Muscle layer of colon (tissue), 2 donors: ENCODE data around the gene ZBED6.
"Not testable (repeated sequence)": the region's sequence is repeated elsewhere in the genome, so short reads cannot be mapped to it uniquely, and the experiment has no call there.

Source experiments
- H3K27ac ChIP-seq: one replicate; pipeline ENCODE4 v1.7.0; 2013; ENCODE audit warnings: low read depth, mild to moderate bottlenecking, low read length, moderate library complexity
- H3K27me3 ChIP-seq, 2 donors: one replicate each; pipeline ENCODE4 v1.7.0; 2013; ENCODE audit warnings: low read length in 2 of 2, mild to moderate bottlenecking in 2 of 2; ENCODE audit not compliant: insufficient read depth in 2 of 2, control insufficient read depth in 1 of 2
- H3K36me3 ChIP-seq: one replicate; pipeline ENCODE4 v1.7.0; 2013; ENCODE audit warnings: mild to moderate bottlenecking, low read length; ENCODE audit not compliant: insufficient read depth
- H3K4me1 ChIP-seq: one replicate; pipeline ENCODE4 v1.7.0; 2013; ENCODE audit warnings: mild to moderate bottlenecking, low read length; ENCODE audit not compliant: insufficient read depth
- H3K4me3 ChIP-seq, 2 donors: one replicate each; pipeline ENCODE4 v1.7.0; 2013; ENCODE audit warnings: low read length in 2 of 2, low read depth in 1 of 2, mild to moderate bottlenecking in 1 of 2, moderate library complexity in 1 of 2
- H3K9ac ChIP-seq: one replicate; pipeline ENCODE4 v1.7.0; 2013; ENCODE audit warnings: low read length
- H3K9me3 ChIP-seq: one replicate; pipeline ENCODE4 v1.7.0; 2013; ENCODE audit warnings: mild to moderate bottlenecking, low read length
- donor health status: abdominal sarcoma.
- donor health status: Adenocarcinoma of cecum.

Gene ZBED6

DNA sequence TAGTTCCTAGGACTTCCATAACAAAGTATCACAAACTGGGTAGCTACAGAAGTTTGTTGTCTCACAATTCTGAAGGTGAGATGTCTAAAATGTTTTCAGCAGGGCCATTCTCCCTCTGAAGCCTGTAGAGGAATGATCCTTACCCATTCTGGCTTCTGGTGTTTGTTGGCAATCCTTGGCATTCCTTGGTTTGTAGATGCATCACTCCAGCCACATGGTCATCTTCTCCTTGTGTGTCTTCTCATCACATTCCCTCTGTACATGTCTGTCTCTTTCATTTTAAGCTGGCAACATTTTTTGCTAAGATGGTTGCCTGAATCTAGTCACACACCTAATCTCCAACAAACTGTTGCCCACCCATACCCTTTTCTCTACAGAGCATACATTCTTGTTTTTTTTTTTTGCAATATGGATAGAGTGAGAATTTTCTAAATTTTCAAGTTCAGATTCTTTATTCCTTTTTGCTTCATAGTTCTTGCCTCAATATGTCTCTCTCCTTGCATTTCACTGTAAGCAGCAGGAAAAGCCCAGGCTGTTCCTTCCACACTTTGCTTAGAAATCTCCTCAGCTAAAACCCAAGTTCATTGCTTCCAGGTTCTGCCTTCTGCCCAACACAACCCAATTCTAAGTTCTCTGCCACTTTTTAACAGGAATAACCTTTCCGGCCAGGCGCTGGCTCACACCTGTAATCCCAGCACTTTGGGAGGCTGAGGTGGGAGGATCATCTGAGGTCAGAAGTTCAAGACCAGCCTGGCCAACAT, 18.3 kb downstream of the ZBED6 start:
- H3K9ac ChIP-seq, result no peak overlapping the region
- H3K36me3 ChIP-seq, result peaks cover 33% of the 10 kb centered on the region
- H3K4me3 ChIP-seq, result no peak overlapping the region
- no peaks in the 10 kb centered on the region for H3K4me1 ChIP-seq
- H3K27ac ChIP-seq, result no peak overlapping the region
- H3K27me3 ChIP-seq, result no peaks in the 10 kb centered on the region
- H3K9me3 ChIP-seq, result no peaks in the 10 kb centered on the region

DNA sequence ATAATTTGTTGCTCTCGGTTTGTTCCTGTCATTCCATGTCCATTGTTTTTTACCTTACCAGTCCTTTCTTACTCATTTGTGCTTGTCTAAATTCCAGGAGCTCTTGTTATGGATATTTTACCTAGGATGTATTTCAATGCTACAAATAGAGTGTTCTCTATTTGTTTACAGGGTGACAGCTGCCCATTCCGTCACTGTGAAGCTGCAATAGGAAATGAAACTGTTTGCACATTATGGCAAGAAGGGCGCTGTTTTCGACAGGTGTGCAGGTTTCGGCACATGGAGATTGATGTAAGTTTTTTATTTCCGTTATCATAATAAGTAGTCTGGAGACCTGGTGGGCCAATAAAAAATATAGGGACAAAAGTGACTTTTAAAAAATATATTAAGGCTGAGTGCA, 23.0 kb downstream of the ZBED6 start:
- Histone ChIP-seq H3K4me1 (no peaks in the 10 kb centered on the region), H3K9me3 (no peaks in the 10 kb centered on the region), H3K4me3 (no peak overlapping the region), H3K27me3 (no peaks in the 10 kb centered on the region), H3K27ac (no peak overlapping the region), H3K36me3 (peaks cover 63% of the 10 kb centered on the region), H3K9ac (no peak overlapping the region)

DNA sequence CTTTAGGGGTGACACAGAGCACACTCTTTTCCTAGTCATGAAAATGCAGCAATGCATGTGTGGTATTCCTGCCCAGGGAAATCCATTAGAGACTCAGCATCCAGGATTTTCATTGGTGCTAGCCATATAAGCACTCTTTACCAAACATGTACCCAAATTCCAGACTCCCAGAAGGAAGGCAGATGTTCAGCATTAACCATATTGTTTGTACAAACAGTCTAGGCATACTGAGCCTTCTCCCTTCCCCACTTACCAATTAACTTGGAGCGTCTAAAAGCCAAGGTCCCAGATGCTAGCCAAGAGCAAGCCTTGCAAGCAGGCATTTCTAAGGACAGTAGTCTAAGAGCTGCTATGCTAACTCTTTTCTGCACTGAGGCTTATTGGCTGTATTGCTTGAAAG, 27.9 kb downstream of the ZBED6 start:
- Histone ChIP-seq H3K27ac (no peak overlapping the region), H3K9ac (no peak overlapping the region), H3K27me3 (no peaks in the 10 kb centered on the region), H3K9me3 (no peaks in the 10 kb centered on the region), H3K36me3 (peaks cover 49% of the 10 kb centered on the region), H3K4me3 (no peak overlapping the region), H3K4me1 (no peaks in the 10 kb centered on the region)

DNA sequence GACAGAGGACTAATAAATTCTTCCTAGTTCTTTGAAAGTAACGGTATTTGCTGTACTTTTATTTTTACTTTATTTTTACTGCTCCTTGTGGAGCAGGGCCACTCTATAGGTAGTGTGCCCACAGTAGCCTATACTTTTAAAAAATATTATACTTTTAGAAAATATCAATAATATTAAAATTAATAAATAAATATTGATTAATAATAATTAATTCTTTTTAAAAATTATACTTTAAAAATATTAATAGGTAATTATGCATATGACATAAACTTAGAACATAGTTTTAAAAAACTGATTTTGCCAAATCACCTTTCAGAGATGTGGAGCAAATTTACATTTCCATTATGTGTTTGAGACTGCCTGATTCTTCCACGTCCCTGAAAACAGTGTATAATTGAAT, 30.8 kb downstream of the ZBED6 start:
- Histone ChIP-seq H3K4me3 (no peak overlapping the region), H3K27me3 (no peaks in the 10 kb centered on the region), H3K9me3 (no peaks in the 10 kb centered on the region), H3K36me3 (peaks cover 59% of the 10 kb centered on the region), H3K27ac (no peak overlapping the region), H3K9ac (no peak overlapping the region), H3K4me1 (no peaks in the 10 kb centered on the region)

DNA sequence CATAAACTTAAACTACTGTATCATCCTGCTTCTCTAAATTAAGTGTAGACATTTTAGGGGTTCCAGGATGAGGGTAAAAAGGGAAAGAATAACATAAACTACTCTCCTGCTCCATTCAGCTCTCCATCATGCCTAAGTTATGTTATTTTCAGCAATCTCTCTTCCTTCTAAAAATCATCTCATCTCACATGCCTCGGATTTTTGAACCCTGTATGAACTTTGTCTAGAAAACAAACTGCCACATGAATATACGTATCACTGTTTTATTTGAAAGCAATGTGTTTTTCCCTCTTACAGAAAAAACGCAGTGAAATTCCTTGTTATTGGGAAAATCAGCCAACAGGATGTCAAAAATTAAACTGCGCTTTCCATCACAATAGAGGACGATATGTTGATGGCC, 32.6 kb downstream of the ZBED6 start:
- H3K4me3 ChIP-seq, result no peak overlapping the region
- H3K27ac ChIP-seq, result no peak overlapping the region
- no peaks in the 10 kb centered on the region for H3K27me3 ChIP-seq
- peaks cover 47% of the 10 kb centered on the region for H3K36me3 ChIP-seq
- no peaks in the 10 kb centered on the region for H3K9me3 ChIP-seq
- H3K4me1 ChIP-seq, result no peaks in the 10 kb centered on the region
- no peak overlapping the region for H3K9ac ChIP-seq

DNA sequence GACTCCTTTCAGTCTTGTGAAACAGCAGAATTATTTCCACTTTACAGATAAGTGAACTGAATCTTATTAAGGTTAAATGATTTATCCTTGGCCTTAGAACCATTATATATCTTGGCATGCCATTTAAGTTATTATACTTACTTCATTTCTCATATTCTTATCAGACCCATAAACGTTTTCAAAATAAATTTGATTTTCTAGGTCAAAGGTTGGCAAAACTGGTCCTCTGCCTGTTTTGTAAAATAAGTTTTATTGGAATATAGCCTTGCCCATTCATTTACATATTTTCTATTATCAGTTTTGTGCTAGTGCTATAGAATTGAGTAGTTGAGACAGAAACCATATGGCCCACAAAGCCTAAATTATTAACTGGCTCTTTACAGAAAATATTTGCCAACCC, 33.1 kb downstream of the ZBED6 start:
- Histone ChIP-seq H3K9ac (no peak overlapping the region), H3K27me3 (no peaks in the 10 kb centered on the region), H3K9me3 (no peaks in the 10 kb centered on the region), H3K4me1 (no peaks in the 10 kb centered on the region), H3K36me3 (peaks cover 44% of the 10 kb centered on the region), H3K27ac (no peak overlapping the region), H3K4me3 (no peak overlapping the region)

DNA sequence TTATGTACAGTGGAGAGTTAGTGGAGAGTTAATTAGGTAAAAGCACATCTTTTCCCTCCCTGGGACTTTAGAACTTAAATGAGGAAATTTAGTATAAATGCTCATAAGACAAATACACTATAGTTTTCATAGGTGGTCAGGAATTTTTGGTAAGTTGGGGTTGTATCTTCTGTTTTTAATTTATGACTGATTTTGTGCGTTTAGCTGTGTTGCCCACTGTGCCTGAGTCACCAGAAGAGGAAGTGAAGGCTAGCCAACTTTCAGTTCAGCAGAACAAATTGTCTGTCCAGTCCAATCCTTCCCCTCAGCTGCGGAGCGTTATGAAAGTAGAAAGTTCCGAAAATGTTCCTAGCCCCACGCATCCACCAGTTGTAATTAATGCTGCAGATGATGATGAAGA, 33.8 kb downstream of the ZBED6 start:
- H3K36me3 ChIP-seq, result peaks cover 48% of the 10 kb centered on the region
- not testable (repeated sequence) for H3K9ac ChIP-seq, H3K9me3 ChIP-seq, H3K4me1 ChIP-seq, H3K27ac ChIP-seq, H3K27me3 ChIP-seq, H3K4me3 ChIP-seq

DNA sequence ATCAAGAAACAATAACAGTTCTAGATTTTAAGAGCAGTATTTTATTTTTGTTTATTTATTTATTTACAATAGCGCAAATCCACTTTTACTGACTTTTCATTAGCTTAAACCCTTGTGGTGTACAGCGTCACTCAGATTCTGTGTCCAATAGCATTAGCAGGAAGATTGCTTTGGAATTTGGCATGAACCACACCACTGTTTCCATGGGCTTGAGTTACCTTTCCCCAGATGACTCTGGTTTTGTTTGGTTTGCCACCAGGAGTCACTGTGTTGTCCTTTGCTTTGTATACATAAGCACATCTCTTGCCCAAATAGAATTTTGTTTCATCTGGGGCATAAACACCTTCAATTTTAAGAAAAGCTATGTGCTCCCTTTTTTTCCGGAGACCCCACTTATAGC, 40.1 kb downstream of the ZBED6 start:
- Histone ChIP-seq H3K36me3 (peaks cover 68% of the 10 kb centered on the region), H3K4me3 (no peak overlapping the region), H3K9me3 (no peaks in the 10 kb centered on the region), H3K27ac (no peak overlapping the region), H3K27me3 (no peaks in the 10 kb centered on the region), H3K9ac (no peak overlapping the region), H3K4me1 (peaks cover 5% of the 10 kb centered on the region)

DNA sequence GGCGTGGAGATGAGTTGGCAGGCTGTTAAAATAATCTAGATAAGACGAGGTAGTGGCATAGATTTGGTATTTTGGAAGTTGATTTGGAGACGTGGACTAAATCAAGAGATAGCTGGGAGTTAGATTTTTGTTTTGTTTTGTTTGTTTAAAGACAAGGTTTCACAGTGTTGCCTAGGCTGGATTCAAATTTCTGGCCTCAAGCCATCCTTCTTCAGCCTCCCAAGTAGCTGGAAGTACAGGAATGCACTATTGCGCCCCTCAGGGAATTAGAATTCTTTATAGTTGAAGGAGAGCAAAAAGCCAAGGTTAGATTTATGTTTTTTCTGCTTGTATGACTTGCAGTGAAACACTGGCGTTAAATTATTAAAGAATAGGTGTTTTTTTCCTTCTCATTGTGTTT, 43.7 kb downstream of the ZBED6 start:
- Histone ChIP-seq H3K27ac (no peak overlapping the region), H3K9ac (no peak overlapping the region), H3K4me3 (no peak overlapping the region), H3K27me3 (no peaks in the 10 kb centered on the region), H3K4me1 (peaks cover 5% of the 10 kb centered on the region), H3K9me3 (no peaks in the 10 kb centered on the region), H3K36me3 (peaks cover 52% of the 10 kb centered on the region)

DNA sequence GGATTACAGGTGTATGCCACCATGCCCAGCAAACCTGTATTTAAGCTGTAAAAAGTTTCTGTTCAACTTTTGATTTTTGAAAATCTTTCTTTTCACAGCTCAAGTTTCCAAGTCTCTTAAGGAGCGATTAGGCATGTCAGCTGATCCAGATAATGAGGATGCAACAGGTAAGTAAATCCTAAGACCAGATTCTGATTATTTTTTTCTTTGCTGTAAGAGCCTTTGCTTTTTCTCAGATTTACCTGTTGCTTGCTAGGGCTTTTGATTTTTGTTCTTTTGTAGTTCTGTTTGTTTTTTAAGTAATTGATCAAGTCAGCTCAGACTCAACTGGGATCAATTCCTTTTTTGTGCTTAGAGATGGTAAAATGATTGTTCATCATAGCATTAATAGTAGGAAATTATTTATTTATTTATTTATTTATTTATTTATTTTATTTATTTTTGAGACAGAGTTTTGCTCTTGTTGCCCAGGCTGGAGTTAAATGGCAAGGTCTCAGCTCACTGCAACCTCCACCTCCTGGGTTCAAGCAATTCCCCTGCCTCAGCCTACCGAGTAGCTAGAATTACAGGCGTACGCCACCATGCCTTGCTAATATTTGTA, 44.9 kb downstream of the ZBED6 start:
- Histone ChIP-seq H3K9ac (no peak overlapping the region), H3K9me3 (no peaks in the 10 kb centered on the region), H3K27ac (no peak overlapping the region), H3K36me3 (peaks cover 50% of the 10 kb centered on the region), H3K27me3 (no peaks in the 10 kb centered on the region), H3K4me3 (no peak overlapping the region), H3K4me1 (peaks cover 5% of the 10 kb centered on the region)

DNA sequence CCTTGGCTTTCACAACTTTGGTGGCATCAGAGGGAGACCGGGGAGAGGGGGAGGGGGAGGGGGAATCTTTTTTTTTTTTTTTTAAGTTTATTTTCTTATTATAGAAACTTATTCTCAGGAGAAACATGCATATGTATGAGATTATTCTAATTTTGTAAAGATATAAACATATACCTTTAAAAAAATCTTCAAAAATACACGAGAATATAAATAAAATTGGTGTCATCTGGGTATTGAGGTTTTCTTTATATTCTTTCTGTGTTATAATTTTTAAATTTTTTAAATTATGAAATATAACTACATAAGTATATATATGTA, 47.1 kb downstream of the ZBED6 start:
- peaks cover 41% of the 10 kb centered on the region for H3K36me3 ChIP-seq
- no peak overlapping the region for H3K4me3 ChIP-seq
- no peaks in the 10 kb centered on the region for H3K27me3 ChIP-seq
- no peaks in the 10 kb centered on the region for H3K9me3 ChIP-seq
- H3K27ac ChIP-seq, result no peak overlapping the region
- H3K9ac ChIP-seq, result no peak overlapping the region
- H3K4me1 ChIP-seq, result peaks cover 5% of the 10 kb centered on the region

DNA sequence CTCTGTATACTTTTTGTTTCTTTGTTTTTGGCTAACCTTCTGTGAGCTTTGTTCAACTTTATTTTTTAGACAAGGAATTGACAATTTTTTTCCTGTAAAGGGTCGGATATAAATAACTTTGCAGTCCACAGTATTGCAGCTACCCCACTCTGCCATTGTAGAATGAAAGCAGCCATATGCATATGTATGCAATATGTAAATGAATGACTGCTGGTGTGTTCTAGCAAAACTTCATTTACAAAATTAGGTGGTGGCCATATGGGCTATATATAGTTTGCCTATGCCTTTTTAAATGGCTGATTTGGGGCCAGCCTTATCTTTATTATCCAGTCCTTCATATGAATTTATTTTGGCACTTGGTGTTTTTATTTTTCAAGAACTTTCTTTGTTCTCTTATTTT, 48.0 kb downstream of the ZBED6 start:
- H3K36me3 ChIP-seq, result peaks cover 41% of the 10 kb centered on the region
- H3K4me3 ChIP-seq, result no peak overlapping the region
- H3K9ac ChIP-seq, result no peak overlapping the region
- H3K27me3 ChIP-seq, result no peaks in the 10 kb centered on the region
- H3K4me1 ChIP-seq, result peaks cover 5% of the 10 kb centered on the region
- H3K9me3 ChIP-seq, result no peaks in the 10 kb centered on the region
- H3K27ac ChIP-seq, result no peak overlapping the region
